NCI-H2196 treated with DMSO at 0.1 percent for 48 hours (cell line): Measurements from ENCODE around the gene UACA.

Experiments
- DNase-seq: peaks from one replicate; lab custom pipeline; 2025; ENCODE audit not compliant: unreplicated experiment; lab: John Stamatoyannopoulos, UW

UACA gene

GRCh38 chr15:70788114-70789049, 25.0 kb upstream of the UACA start:
- no peak for DNase-seq

- no peak for DNase-seq
These were observed 23.6 kb upstream of the UACA start for GRCh38 chr15:70786996-70787395.

- DNase-seq = no peak
These were observed 20.3 kb upstream of the UACA start for GRCh38 chr15:70783610-70784022.

- DNase-seq = no peak
These were observed 19.7 kb upstream of the UACA start for GRCh38 chr15:70783041-70783440.

- DNase-seq = no peak
These were observed 17.9 kb upstream of the UACA start for GRCh38 chr15:70781236-70781635.

- DNase-seq = no peak
These were observed 15.1 kb upstream of the UACA start for GRCh38 chr15:70778258-70779076.

GRCh38 chr15:70777170-70777926, 14.0 kb upstream of the UACA start:
- no peak for DNase-seq

DNA sequence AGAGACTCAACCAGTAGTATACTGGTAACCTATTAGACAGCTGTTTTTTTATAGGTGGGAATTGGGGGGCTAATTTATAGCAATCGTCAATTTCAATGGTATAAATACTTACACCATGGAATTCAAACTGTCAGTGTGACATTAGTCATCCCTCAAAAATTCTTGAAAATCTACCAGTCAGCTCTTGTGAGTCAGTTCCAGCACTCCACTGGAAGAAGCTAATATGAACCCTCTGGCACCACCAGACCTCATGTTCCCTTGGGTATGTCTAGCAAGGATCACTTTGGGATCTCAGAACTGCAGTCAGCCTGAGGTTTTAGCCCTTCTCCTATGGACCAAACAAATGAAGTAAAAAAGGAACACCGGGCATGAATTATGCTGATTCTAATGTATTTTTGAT, 11.8 kb upstream of the UACA start:
- DNase-seq = no peak

GRCh38 chr15:70772402-70772801, 9.0 kb upstream of the UACA start:
- no peak for DNase-seq

- DNase-seq = no peak
These were observed 7.5 kb upstream of the UACA start for GRCh38 chr15:70770863-70771262.

DNA sequence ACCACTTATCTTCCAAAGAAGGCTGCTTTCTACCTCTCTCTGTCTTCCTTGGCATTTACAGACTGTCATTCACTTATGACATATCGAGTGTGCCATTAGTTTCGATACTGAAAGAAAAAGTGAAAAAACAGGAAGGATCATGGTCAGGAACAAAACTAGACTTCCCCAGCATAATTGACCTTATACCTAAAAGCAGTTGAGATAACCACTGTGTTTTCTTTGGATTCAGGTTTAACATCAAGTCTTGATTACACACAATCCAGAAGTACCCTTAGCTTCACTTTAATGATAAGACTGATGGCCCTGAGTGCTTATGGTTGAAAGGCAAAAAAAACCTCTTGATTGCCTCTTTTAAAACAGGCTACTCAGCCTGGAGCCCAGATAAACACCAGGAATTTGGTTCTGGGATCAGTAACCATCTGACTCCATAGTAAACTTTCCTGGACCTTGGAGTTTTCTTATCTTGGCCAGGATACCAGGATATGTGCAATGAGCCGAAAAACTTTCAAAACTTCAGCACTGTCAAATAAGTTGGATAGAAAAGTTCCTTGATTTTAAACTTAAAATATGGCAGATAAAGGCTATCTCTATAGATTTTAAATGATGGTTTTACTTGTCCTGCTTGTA, 5.0 kb upstream of the UACA start:
- no peak for DNase-seq

- DNase-seq = no peak
These were observed 4.3 kb upstream of the UACA start for GRCh38 chr15:70767667-70768066.

GRCh38 chr15:70766597-70766996, 3.2 kb upstream of the UACA start:
- DNase-seq = no peak

- no peak for DNase-seq
These were observed 2.3 kb upstream of the UACA start for GRCh38 chr15:70765504-70766281.

DNA sequence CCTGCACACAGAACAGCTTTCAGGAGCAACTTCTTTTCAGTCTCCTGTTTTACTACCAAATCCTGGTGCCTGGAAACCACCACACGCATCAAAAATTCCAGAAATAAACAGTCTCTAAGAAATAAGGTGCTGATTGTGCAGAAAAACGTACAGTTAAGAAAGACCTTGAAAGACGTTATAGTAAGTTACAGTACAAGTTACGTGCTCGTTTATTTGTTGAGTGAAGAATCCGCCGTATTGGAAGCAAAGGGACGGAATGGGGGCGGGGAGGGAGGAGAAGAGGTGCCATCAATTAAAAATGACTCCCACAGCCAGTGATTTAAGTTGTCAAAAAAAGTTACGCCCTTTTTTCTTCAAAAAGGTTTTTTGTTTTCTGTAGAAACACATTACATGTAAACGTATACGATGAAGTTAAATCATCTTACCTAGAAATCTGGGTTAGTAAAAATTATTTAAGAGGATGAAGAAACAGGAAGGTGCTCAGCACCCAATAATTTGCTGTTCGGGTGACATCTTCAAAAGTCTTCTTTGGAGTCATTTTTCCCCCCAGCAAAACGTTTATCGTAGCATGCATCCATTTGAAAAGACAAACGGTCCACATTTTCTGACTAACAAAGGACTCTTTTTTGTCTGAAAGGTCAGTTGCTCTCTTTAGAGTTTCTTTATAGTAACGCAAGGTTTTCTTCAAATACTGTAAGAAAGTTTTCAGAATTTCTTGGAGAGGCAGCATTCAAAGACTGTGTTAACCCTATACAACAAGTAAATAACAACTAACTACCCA, 782 bp upstream of the UACA start:
- DNase-seq = no peak

- DNase-seq = no peak
These were observed 764 bp downstream of the UACA start for GRCh38 chr15:70762469-70763119.

DNA sequence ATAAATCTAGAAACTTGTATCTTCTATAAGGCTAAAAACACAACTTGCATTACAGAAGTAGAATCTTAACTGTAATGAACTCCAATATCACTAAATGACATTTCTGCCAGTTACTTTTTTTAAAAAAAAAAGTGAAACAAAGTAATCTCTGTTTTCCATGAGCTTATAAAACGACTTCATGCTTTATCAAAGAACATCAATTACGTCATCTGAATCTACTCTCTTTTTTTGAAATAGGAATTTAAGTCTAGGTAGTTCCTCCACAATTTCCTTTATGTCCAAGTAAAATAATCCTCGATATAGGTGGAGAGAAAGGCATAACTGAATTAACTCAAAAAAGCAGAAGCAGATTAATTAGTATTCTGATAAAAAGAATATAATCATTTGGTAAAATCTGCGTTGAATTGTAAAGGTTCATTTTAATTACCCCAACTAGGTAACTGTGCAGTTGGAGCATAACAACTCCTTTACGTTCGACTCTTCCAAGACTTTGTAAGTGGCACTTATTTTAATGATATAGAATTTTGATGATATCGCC, 1.4 kb downstream of the UACA start:
- DNase-seq = no peak

DNA sequence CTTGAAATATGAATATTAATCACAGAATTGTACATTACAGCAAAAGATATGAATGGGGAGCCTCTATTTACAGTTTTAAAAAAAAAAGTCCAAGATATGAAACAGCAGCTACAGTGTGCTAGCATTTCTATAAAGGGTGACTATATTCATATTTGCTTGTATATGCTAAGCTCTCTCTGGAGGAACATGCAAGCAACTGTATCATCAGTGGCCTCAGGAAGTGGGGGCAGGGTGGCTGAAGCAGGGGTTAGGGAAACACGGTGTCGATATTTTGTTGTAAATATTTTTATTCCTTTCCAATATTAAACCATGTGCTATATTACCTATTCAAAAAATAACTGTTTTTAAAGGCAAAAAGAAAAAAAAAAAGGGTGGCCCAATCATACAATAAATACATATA, 2.3 kb downstream of the UACA start:
- no peak for DNase-seq
